NT2/D1 (cell line): ENCODE measurements around the gene PLXNB2.

Experiments used
- SUZ12 ChIP-seq: IDR thresholded peaks from 2 replicates; pipeline ENCODE4 v1.6.1; 2011; ENCODE audit not compliant: insufficient read length, insufficient read depth; ENCODE audit errors: extremely low read depth
- YY1 ChIP-seq: IDR thresholded peaks from 2 replicates; pipeline ENCODE4 v1.6.1; 2011; ENCODE audit not compliant: insufficient read length, insufficient read depth
- ZNF274 ChIP-seq: IDR thresholded peaks from 2 replicates; pipeline ENCODE4 v1.6.1; 2011; ENCODE audit warnings: mild to moderate bottlenecking, low read depth, low read length

GRCh38 chr22:50337262-50338041 is 30.0 kb upstream of the PLXNB2 start:
- no peak for TF ChIP-seq YY1
- TF ChIP-seq SUZ12 = no peak
- TF ChIP-seq ZNF274 = no peak
